IMR-90 (cell line): ENCODE results near the gene LANCL1. TPM values are rescaled to one million over a fixed set of nuclear protein-coding genes. Genes with fewer than 3 reads are reported as not detected.

ENCODE experiments used
- ATAC-seq: fragments of 200-7000 bp; cut with Tn5 transposase; 2 replicates; pipeline ENCODE4 v1.9.1; 2020; ENCODE audit warnings: low read depth, mild to moderate bottlenecking, moderate library complexity
- BruUV-seq: library from RNA; stranded (reverse); fragments of 400-500 nt; replicated peaks from 2 replicates; lab custom pipeline; 2021; lab: Mats Ljungman, UMichigan
- CTCF ChIA-PET: fragments of 300-600 bp; formaldehyde crosslinking; extraction: SDS; loops from one replicate; lab custom pipeline; 2021; ENCODE audit warnings: antibody characterized with exemption; lab: Yijun Ruan, JAX
- POLR2A ChIA-PET: fragments of 300-600 bp; sonication (Branson Sonifier 250); formaldehyde crosslinking; loops from one replicate; lab custom pipeline; 2022; ENCODE audit warnings: antibody characterized with exemption; ENCODE audit not compliant: unreplicated experiment; lab: Charles Lee
- DNase-seq: peaks from one replicate; pipeline ENCODE4 v3.0.0; 2013
- H2AFZ ChIP-seq: replicated peaks from 2 replicates; pipeline ENCODE3; 2013; ENCODE audit warnings: low read length, mild to moderate bottlenecking; ENCODE audit not compliant: poor library complexity
- H2AK5ac ChIP-seq: 2 replicates; pipeline ENCODE4 v1.6.1; 2013; ENCODE audit warnings: low read depth, low read length, inconsistent platforms
- H2AK9ac ChIP-seq: replicated peaks from 2 replicates; pipeline ENCODE3; 2013; ENCODE audit warnings: mild to moderate bottlenecking, low read depth, low read length, moderate library complexity; ENCODE audit not compliant: poor library complexity
- H2BK120ac ChIP-seq: 2 replicates; pipeline ENCODE4 v1.6.1; 2013; ENCODE audit warnings: low read depth, low read length, inconsistent platforms
- H2BK15ac ChIP-seq: 3 replicates; pipeline ENCODE4 v1.6.1; 2013; ENCODE audit warnings: low read depth, low read length, inconsistent platforms
- H2BK20ac ChIP-seq: 2 replicates; pipeline ENCODE4 v1.6.1; 2013; ENCODE audit warnings: low read depth, mild to moderate bottlenecking, inconsistent platforms, low read length, moderate library complexity
- H2BK5ac ChIP-seq: 2 replicates; pipeline ENCODE4 v1.6.1; 2013; ENCODE audit warnings: mild to moderate bottlenecking, low read depth, low read length, inconsistent platforms; ENCODE audit not compliant: poor library complexity, severe bottlenecking
- H3K14ac ChIP-seq: replicated peaks from 2 replicates; pipeline ENCODE4 v1.6.1; 2013; ENCODE audit warnings: low read depth, low read length, inconsistent platforms
- H3K18ac ChIP-seq: 2 replicates; pipeline ENCODE4 v1.6.1; 2013; ENCODE audit warnings: low read depth, low read length, control low read depth
- H3K23ac ChIP-seq: 2 replicates; pipeline ENCODE4 v1.6.1; 2013; ENCODE audit warnings: low read depth, low read length, inconsistent platforms
- H3K27ac ChIP-seq: 2 replicates; pipeline ENCODE4 v1.5.1; 2013; ENCODE audit warnings: mild to moderate bottlenecking, control low read depth, low read length; ENCODE audit not compliant: insufficient read depth
- H3K27me3 ChIP-seq: 2 replicates; pipeline ENCODE4 v1.6.1; 2013; ENCODE audit warnings: low read length; ENCODE audit not compliant: control insufficient read depth, insufficient read depth
- H3K36me3 ChIP-seq: 2 replicates; pipeline ENCODE4 v1.6.1; 2013; ENCODE audit warnings: low read length, mixed read lengths; ENCODE audit not compliant: control insufficient read depth, insufficient read depth
- H3K4ac ChIP-seq: 2 replicates; pipeline ENCODE4 v1.6.1; 2013; ENCODE audit warnings: low read depth, low read length, inconsistent platforms
- H3K4me1 ChIP-seq: 2 replicates; pipeline ENCODE4 v1.6.1; 2013; ENCODE audit warnings: low read length, mixed read lengths; ENCODE audit not compliant: control insufficient read depth, insufficient read depth
- H3K4me2 ChIP-seq: 2 replicates; pipeline ENCODE4 v1.6.1; 2013; ENCODE audit warnings: low read depth, mild to moderate bottlenecking, control low read depth, low read length, moderate library complexity
- H3K4me3 ChIP-seq: 2 replicates; pipeline ENCODE4 v1.5.1; 2013; ENCODE audit warnings: low read depth, mild to moderate bottlenecking, control low read depth, low read length, moderate library complexity; ENCODE audit not compliant: insufficient read depth
- H3K56ac ChIP-seq: 2 replicates; pipeline ENCODE4 v1.6.1; 2013; ENCODE audit warnings: low read length, inconsistent platforms; ENCODE audit not compliant: insufficient read depth; ENCODE audit errors: extremely low read depth
- H3K79me1 ChIP-seq, 2 experiments: 2 replicates each; pipeline ENCODE4 v1.6.1; 2013; ENCODE audit warnings: low read length in 2 of 2, inconsistent platforms in 1 of 2, low read depth in 1 of 2
- H3K9ac ChIP-seq: 2 replicates; pipeline ENCODE4 v1.6.1; 2013; ENCODE audit warnings: low read depth, low read length, control low read depth
- H3K9me1 ChIP-seq: 2 replicates; pipeline ENCODE4 v1.6.1; 2013; ENCODE audit warnings: low read length, inconsistent platforms; ENCODE audit not compliant: insufficient read depth
- H3K9me3 ChIP-seq: 2 replicates; pipeline ENCODE4 v1.6.1; 2013; ENCODE audit warnings: low read length; ENCODE audit not compliant: control insufficient read depth, insufficient read depth
- H4K20me1 ChIP-seq: 2 replicates; pipeline ENCODE4 v1.6.1; 2013; ENCODE audit warnings: low read length, inconsistent platforms; ENCODE audit not compliant: insufficient read depth
- H4K5ac ChIP-seq: 2 replicates; pipeline ENCODE4 v1.6.1; 2013; ENCODE audit warnings: mild to moderate bottlenecking, low read depth, low read length, control low read depth
- H4K8ac ChIP-seq, 2 experiments: 2 replicates each; pipeline ENCODE4 v1.6.1; 2013; ENCODE audit warnings: low read depth in 2 of 2, low read length in 2 of 2, control low read depth in 1 of 2, inconsistent platforms in 1 of 2
- H4K91ac ChIP-seq: 2 replicates; pipeline ENCODE4 v1.6.1; 2013; ENCODE audit warnings: low read depth, low read length, inconsistent platforms; ENCODE audit not compliant: insufficient read depth
- CHD1 ChIP-seq: IDR thresholded peaks from 2 replicates; pipeline ENCODE4 v1.6.1; 2012; ENCODE audit warnings: low read depth, low read length, improper control_type of control experiment
- CTCF ChIP-seq: conservative IDR thresholded peaks from 2 replicates; pipeline ENCODE4 v1.5.1; 2012; ENCODE audit warnings: mild to moderate bottlenecking, low read depth, low read length, improper control_type of control experiment
- ELK1 ChIP-seq: fragments of 150-350 bp; IDR thresholded peaks from 2 replicates; pipeline ENCODE4 v1.6.1; 2016; ENCODE audit warnings: low read depth, mild to moderate bottlenecking, low read length, moderate library complexity, borderline replicate concordance
- FOS ChIP-seq: fragments of 150-350 bp; IDR thresholded peaks from 2 replicates; pipeline ENCODE4 v1.6.1; 2016; ENCODE audit warnings: low read depth, low read length
- MAZ ChIP-seq: IDR thresholded peaks from 2 replicates; pipeline ENCODE4 v1.6.1; 2012; ENCODE audit warnings: low read depth, mild to moderate bottlenecking, low read length, improper control_type of control experiment, moderate library complexity, borderline replicate concordance
- MXI1 ChIP-seq: IDR thresholded peaks from 2 replicates; pipeline ENCODE4 v1.6.1; 2012; ENCODE audit warnings: low read depth, mild to moderate bottlenecking, low read length, moderate library complexity, borderline replicate concordance
- NFE2L2 ChIP-seq: fragments of 150-350 bp; IDR thresholded peaks from 2 replicates; pipeline ENCODE4 v1.6.1; 2016; ENCODE audit warnings: low read depth, mild to moderate bottlenecking, low read length
- RAD21 ChIP-seq: IDR thresholded peaks from 2 replicates; pipeline ENCODE4 v1.6.1; 2012; ENCODE audit warnings: low read length, improper control_type of control experiment
- RCOR1 ChIP-seq: IDR thresholded peaks from 2 replicates; pipeline ENCODE4 v1.6.1; 2012; ENCODE audit warnings: mild to moderate bottlenecking, low read length, improper control_type of control experiment; ENCODE audit not compliant: insufficient replicate concordance
- WGBS, 2 experiments: methylation state at CpG; one replicate each; pipeline versions ENCODE4 v1.1.5 to v1.1.7; 2013; ENCODE audit warnings: missing lambda C conversion rate in 2 of 2; ENCODE audit not compliant: insufficient read length in 1 of 2; ENCODE audit errors: extremely low coverage in 2 of 2; 5-methylcytosine and 5-hydroxymethylcytosine counted together
- dilution Hi-C: fragments of 300-500 bp; cut with HindIII; formaldehyde crosslinking; loops from one replicate; pipeline ENCODE4 v1.14.3; 2018; ENCODE audit warnings: low sequenced_read_pairs; ENCODE audit not compliant: unreplicated experiment
- in situ Hi-C: fragments of 300-500 bp; cut with MboI; formaldehyde crosslinking; loops from 3 replicates; pipeline ENCODE4 v1.14.3; 2019; ENCODE audit warnings: low sequenced_read_pairs, inconsistent platforms, mixed read lengths
- intact Hi-C: fragments of 100-400 bp; cut with micrococcal nuclease; formaldehyde crosslinking; loops from 2 replicates; pipeline ENCODE4 v1.10.0; 2022
- polyA plus RNA-seq, 3 experiments: library from polyadenylated mRNA; depleted of rRNA; stranded (reverse); fragments of >200 nt; gene quantifications; 2 replicates each; pipeline ENCODE4 v1.2.3, GENCODE V29; 2012; ENCODE audit warnings: low replicate concordance in 1 of 3
- total RNA-seq: library from RNA; depleted of rRNA; stranded (reverse); fragments of >200 nt; gene quantifications from 2 replicates; pipeline ENCODE4 v1.2.3, GENCODE V29; 2012

The LANCL1 gene
- total and polyA plus RNA-seq, 2 of the 4 experiments (the other 2 are of a cell fraction) = 29.7 to 53.8 TPM

GRCh38 chr2:210519594-210519993 is 43.0 kb upstream of the LANCL1 start:
- H2BK120ac ChIP-seq = no peak overlapping the region
- H4K8ac ChIP-seq = no peak overlapping the region
- H3K9me3 ChIP-seq = no peaks in the 10 kb centered on the region
- no peak overlapping the region for H3K9ac ChIP-seq
- in situ Hi-C loops = no loop called here
- H3K4ac ChIP-seq = no peak overlapping the region
- no peak overlapping the region for H2AFZ ChIP-seq
- no peak overlapping the region for H2AK9ac ChIP-seq
- no peak overlapping the region for H3K56ac ChIP-seq
- no peak overlapping the region for H3K23ac ChIP-seq
- H3K14ac ChIP-seq = no peak overlapping the region
- H3K9me1 ChIP-seq = no peaks in the 10 kb centered on the region
- DNase-seq = no peak
- no TSS peak for BruUV-seq
- H3K36me3 ChIP-seq = no peaks in the 10 kb centered on the region
- ChIA-PET POLR2A (no interaction called here), CTCF (no interaction called here)
- H3K4me1 ChIP-seq = no peaks in the 10 kb centered on the region
- dilution Hi-C loops = no loop called here
- WGBS, 2 experiments = 83% methylated on average over 1 of the region's 5 CpGs; no CpG with 5 or more reads in 1 of the 2 experiments
- no peaks in the 10 kb centered on the region for H3K27me3 ChIP-seq
- no peak overlapping the region for H3K4me2 ChIP-seq
- H2BK20ac ChIP-seq = no peak overlapping the region
- no peak overlapping the region for H2BK5ac ChIP-seq
- H3K79me1 ChIP-seq = no peaks in the 10 kb centered on the region
- intact Hi-C loops = no loop called here
- H4K20me1 ChIP-seq = no peaks in the 10 kb centered on the region
- no peak overlapping the region for H3K27ac ChIP-seq
- H2AK5ac ChIP-seq = no peak overlapping the region
- no peak for ATAC-seq
- H4K91ac ChIP-seq = no peak overlapping the region
- H4K5ac ChIP-seq = no peak overlapping the region
- H2BK15ac ChIP-seq = no peak overlapping the region
- no peak overlapping the region for H3K18ac ChIP-seq
- H3K4me3 ChIP-seq = no peak overlapping the region
- TF ChIP-seq ELK1 = no peak
- no peak for TF ChIP-seq CHD1
- no peak for TF ChIP-seq MAZ
- no peak for TF ChIP-seq MXI1
- no peak for TF ChIP-seq CTCF
- no peak for TF ChIP-seq NFE2L2
- no peak for TF ChIP-seq RAD21
- TF ChIP-seq FOS = no peak
- no peak for TF ChIP-seq RCOR1
